Retinal pigment epithelial cell (primary cell): Measurements from ENCODE around the gene OARD1.

Experiments
- DNase-seq: peaks from one replicate; pipeline ENCODE4 v3.0.0-alpha.2; 2010; ENCODE audit warnings: low read depth
- H3K4me3 ChIP-seq: 2 replicates; pipeline ENCODE4 v1.5.1; 2011; ENCODE audit warnings: mild to moderate bottlenecking, low read length, control low read depth, moderate library complexity
- CTCF ChIP-seq: conservative IDR thresholded peaks from 2 replicates; pipeline ENCODE4 v1.5.1; 2011; ENCODE audit warnings: low read depth, low read length, control low read depth, inconsistent platforms

Gene OARD1

GRCh38 chr6:41085182-41085581, 13.0 kb upstream of the OARD1 start:
- no peak overlapping the region for H3K4me3 ChIP-seq
- DNase-seq: no peak
- no peak for TF ChIP-seq CTCF

GRCh38 chr6:41083072-41083471, 10.9 kb upstream of the OARD1 start:
- no peak overlapping the region for H3K4me3 ChIP-seq
- no peak for DNase-seq
- TF ChIP-seq CTCF: no peak

- no peak overlapping the region for H3K4me3 ChIP-seq
- TF ChIP-seq CTCF: no peak
- no peak for DNase-seq
Observed at GRCh38 chr6:41080621-41081020, 8.5 kb upstream of the OARD1 start.

- no peak for DNase-seq
- no peak overlapping the region for H3K4me3 ChIP-seq
- TF ChIP-seq CTCF: no peak
Observed at GRCh38 chr6:41079080-41079479, 6.9 kb upstream of the OARD1 start.

- no peak for TF ChIP-seq CTCF
- H3K4me3 ChIP-seq: no peak overlapping the region
- no peak for DNase-seq
Observed at GRCh38 chr6:41078101-41078500, 5.9 kb upstream of the OARD1 start.

GRCh38 chr6:41077536-41077935, 5.4 kb upstream of the OARD1 start:
- no peak overlapping the region for H3K4me3 ChIP-seq
- DNase-seq: no peak
- no peak for TF ChIP-seq CTCF

GRCh38 chr6:41075651-41076626, 3.8 kb upstream of the OARD1 start:
- H3K4me3 ChIP-seq: no peak overlapping the region
- no peak for TF ChIP-seq CTCF

More at GRCh38 chr6:41075651-41076626, 3.8 kb upstream of the OARD1 start:
- DNase-seq: no peak
